ENCODE results near the gene PRR15L.
"Not testable (repeated sequence)": the region's sequence is repeated elsewhere in the genome, so short reads cannot be mapped to it uniquely, and the experiment has no call there.

Gene PRR15L

GRCh38 chr17:47993964-47994363 lies 36.3 kb upstream of the PRR15L start:
- H3K4me3 ChIP-seq (ENCODE audit: low read length), result no peak overlapping the region
- no peak for DNase-seq (ENCODE audit: low read depth)
- TF ChIP-seq CTCF (IDR thresholded peaks at IDR 0.05; ENCODE audit: insufficient read depth, low read depth, low read length, missing control alignments), result no peak

GRCh38 chr17:47993031-47993564 lies 35.4 kb upstream of the PRR15L start:
- DNase-seq (ENCODE audit: low read depth), result no peak
- TF ChIP-seq CTCF (IDR thresholded peaks at IDR 0.05; ENCODE audit: insufficient read depth, low read depth, low read length, missing control alignments), result no peak
- no peak overlapping the region for H3K4me3 ChIP-seq (ENCODE audit: low read length)

- no peak overlapping the region for H3K4me3 ChIP-seq (ENCODE audit: low read length)
- no peak for DNase-seq (ENCODE audit: low read depth)
- no peak for TF ChIP-seq CTCF (IDR thresholded peaks at IDR 0.05; ENCODE audit: insufficient read depth, low read depth, low read length, missing control alignments)
These were observed 34.5 kb upstream of the PRR15L start for GRCh38 chr17:47992216-47992615.

- no peak for TF ChIP-seq CTCF (IDR thresholded peaks at IDR 0.05; ENCODE audit: insufficient read depth, low read depth, low read length, missing control alignments)
- H3K4me3 ChIP-seq (ENCODE audit: low read length), result no peak overlapping the region
- DNase-seq (ENCODE audit: low read depth), result no peak
These were observed 33.5 kb upstream of the PRR15L start for GRCh38 chr17:47990962-47991731.

- no peak overlapping the region for H3K4me3 ChIP-seq (ENCODE audit: low read length)
- no peak for DNase-seq (ENCODE audit: low read depth)
- no peak for TF ChIP-seq CTCF (IDR thresholded peaks at IDR 0.05; ENCODE audit: insufficient read depth, low read depth, low read length, missing control alignments)
These were observed 32.0 kb upstream of the PRR15L start for GRCh38 chr17:47989700-47990099.

- H3K4me3 ChIP-seq (ENCODE audit: low read length), result no peak overlapping the region
- no peak for TF ChIP-seq CTCF (IDR thresholded peaks at IDR 0.05; ENCODE audit: insufficient read depth, low read depth, low read length, missing control alignments)
- DNase-seq (ENCODE audit: low read depth), result no peak
These were observed 31.5 kb upstream of the PRR15L start for GRCh38 chr17:47989159-47989558.

GRCh38 chr17:47988445-47988844 lies 30.8 kb upstream of the PRR15L start:
- not testable (repeated sequence) for DNase-seq (ENCODE audit: low read depth); H3K4me3 ChIP-seq (ENCODE audit: low read length)

Measured in epithelial cell of esophagus (primary cell).